K562 (cell line): Measurements from ENCODE around the gene VDR. TPM values are rescaled to one million over a fixed set of nuclear protein-coding genes. Genes with fewer than 3 reads are reported as not detected.

Experiments used
- ATAC-seq: fragments of 200-7000 bp; cut with Tn5 transposase; 3 replicates; pipeline ENCODE4 v1.9.1; 2020; ENCODE audit warnings: moderate library complexity
- BruUV-seq: library from RNA; stranded (reverse); fragments of 400-500 nt; replicated peaks from 2 replicates; lab custom pipeline; 2021; lab: Mats Ljungman, UMichigan
- CTCF ChIA-PET: fragments of 300-600 bp; formaldehyde crosslinking; extraction: SDS; loops from one replicate; lab custom pipeline; 2021; ENCODE audit warnings: low intra/inter-chr PET ratio; lab: Yijun Ruan, JAX
- POLR2A ChIA-PET: fragments of 300-600, 350-650 bp; sonication (Branson Sonifier 250); formaldehyde crosslinking; extraction: SDS; loops from one replicate; lab custom pipeline; 2021; ENCODE audit warnings: antibody characterized with exemption, inconsistent platforms; lab: Yijun Ruan, JAX
- DNase-seq, 4 experiments: peaks; one replicate each; pipeline versions ENCODE4 v3.0.0 to v3.0.0-alpha.2; 2011 to 2018; ENCODE audit warnings: low spot score in 3 of 4, mixed read lengths in 3 of 4; ENCODE audit errors: extremely low read depth in 1 of 4
- FAIRE-seq: peaks from 2 replicates; lab custom pipeline; 2011; peaks lifted over from hg19 to GRCh38; lab: Jason Lieb, UNC
- H2AFZ ChIP-seq: 2 replicates; pipeline ENCODE4 v1.6.0; 2011; ENCODE audit warnings: low read depth, low read length, control low read depth, inconsistent platforms
- H3K27ac ChIP-seq: fragments of 200-600 bp; 3 replicates; pipeline ENCODE4 v1.8.0; 2011; ENCODE audit warnings: low read depth, mild to moderate bottlenecking, control low read depth, inconsistent platforms, low read length, moderate library complexity, mixed read lengths; ENCODE audit errors: extremely low read depth
- H3K27me3 ChIP-seq, 2 experiments: fragments of 300-600 bp in 1 of 2; 2 replicates in 1 of 2; 3 replicates in 1 of 2; pipeline versions ENCODE4 v1.6.0 to v1.8.0; 2011; ENCODE audit warnings: inconsistent platforms in 2 of 2, low read length in 2 of 2, mild to moderate bottlenecking in 1 of 2, mixed read lengths in 1 of 2, moderate library complexity in 1 of 2; ENCODE audit not compliant: control insufficient read depth in 2 of 2, insufficient read depth in 2 of 2
- H3K36me3 ChIP-seq: fragments of 300-600 bp; 3 replicates; pipeline ENCODE4 v1.8.0; 2011; ENCODE audit warnings: mild to moderate bottlenecking, low read length, inconsistent platforms; ENCODE audit not compliant: control insufficient read depth, insufficient read depth
- H3K4me1 ChIP-seq, 2 experiments: fragments of 200-600 bp in 1 of 2; replicated peaks in 1 of 2; 2 replicates in 1 of 2; 3 replicates in 1 of 2; pipeline versions ENCODE4 v1.5.1 to v1.8.0; 2011; ENCODE audit warnings: inconsistent platforms in 2 of 2, low read length in 2 of 2, mild to moderate bottlenecking in 1 of 2, mixed read lengths in 1 of 2, moderate library complexity in 1 of 2; ENCODE audit not compliant: control insufficient read depth in 2 of 2, insufficient read depth in 2 of 2
- H3K4me2 ChIP-seq: 2 replicates; pipeline ENCODE4 v1.6.1; 2011; ENCODE audit warnings: low read length, control low read depth, inconsistent platforms, mixed read lengths; ENCODE audit not compliant: insufficient read depth
- H3K4me3 ChIP-seq: fragments of 200-600 bp; sonication (generic), shearing (Covaris generic); 2 replicates; pipeline ENCODE4 v1.5.1; 2016; ENCODE audit warnings: control low read depth, inconsistent platforms
- H3K79me2 ChIP-seq: fragments of 200-600 bp; 3 replicates; pipeline ENCODE4 v1.8.0; 2011; ENCODE audit warnings: low read length, inconsistent platforms; ENCODE audit not compliant: control insufficient read depth, insufficient read depth
- H3K9ac ChIP-seq, 2 experiments: 2 replicates each; pipeline versions ENCODE4 v1.6.0 to v1.6.1; 2011; ENCODE audit warnings: low read depth in 2 of 2, low read length in 2 of 2, control low read depth in 1 of 2, inconsistent platforms in 1 of 2, mild to moderate bottlenecking in 1 of 2, mixed read lengths in 1 of 2; ENCODE audit not compliant: insufficient read depth in 1 of 2
- H3K9me1 ChIP-seq: one replicate; pipeline ENCODE4 v1.6.0; 2011; ENCODE audit warnings: inconsistent platforms, mild to moderate bottlenecking, low read length, moderate library complexity; ENCODE audit not compliant: control insufficient read depth, insufficient read depth
- H3K9me3 ChIP-seq: replicated peaks from 2 replicates; pipeline ENCODE4 v1.5.1; 2011; ENCODE audit warnings: low read depth, low read length, inconsistent platforms; ENCODE audit not compliant: control insufficient read depth, insufficient read depth
- H4K20me1 ChIP-seq: replicated peaks from 2 replicates; pipeline ENCODE4 v1.6.1; 2011; ENCODE audit warnings: low read length, inconsistent platforms, mixed read lengths; ENCODE audit not compliant: control insufficient read depth, insufficient read depth
- BCOR ChIP-seq: fragments of 450-650 bp; IDR thresholded peaks from 2 replicates; pipeline ENCODE4 v1.6.1; 2016
- CTCF ChIP-seq, 3 experiments: IDR thresholded peaks in 2 of 3; conservative IDR thresholded peaks in 1 of 3; 2 replicates each; pipeline ENCODE4 v1.5.1; 2011 to 2012; ENCODE audit warnings: low read length in 3 of 3, mild to moderate bottlenecking in 3 of 3, control low read depth in 2 of 3, improper control_type of control experiment in 1 of 3, inconsistent platforms in 1 of 3, low read depth in 1 of 3, mixed read lengths in 1 of 3, moderate library complexity in 1 of 3; ENCODE audit not compliant: insufficient read depth in 2 of 3
- KDM1A ChIP-seq, 2 experiments: fragments of 450-650 bp; IDR thresholded peaks; 2 replicates each; pipeline ENCODE4 v1.6.1; 2016; ENCODE audit warnings: mild to moderate bottlenecking in 2 of 2
- RBM25 ChIP-seq: fragments of 200-400 bp; formaldehyde crosslinking; IDR thresholded peaks from 2 replicates; pipeline ENCODE4 v1.6.1; 2018; ENCODE audit warnings: low read length, low read depth, moderate library complexity; ENCODE audit not compliant: severe bottlenecking
- SETDB1 ChIP-seq: IDR thresholded peaks from one replicate; pipeline ENCODE4 v1.6.1; 2012; ENCODE audit warnings: low read length, control low read depth, inconsistent platforms
- ZMIZ1 ChIP-seq, 2 experiments: fragments of 150-350 bp in 1 of 2; IDR thresholded peaks; 2 replicates each; pipeline ENCODE4 v1.6.1; 2012 to 2016; ENCODE audit warnings: low read depth in 2 of 2, low read length in 2 of 2, mild to moderate bottlenecking in 1 of 2, moderate library complexity in 1 of 2
- WGBS: fragments of 100-300 bp; shearing (Covaris generic); methylation state at CpG from one replicate; pipeline ENCODE4 v1.1.6; 2016; ENCODE audit warnings: low coverage, mixed read lengths; ENCODE audit not compliant: insufficient coverage; ENCODE audit errors: missing lambda C conversion rate; 5-methylcytosine and 5-hydroxymethylcytosine counted together
- in situ Hi-C: fragments of 300-500 bp; cut with MboI; formaldehyde crosslinking; loops from 4 replicates; pipeline ENCODE4 v1.15.0; 2018; ENCODE audit warnings: inconsistent platforms, mixed read lengths
- intact Hi-C: fragments of 100-400 bp; cut with micrococcal nuclease; formaldehyde crosslinking; loops from 2 replicates; pipeline ENCODE4 v1.14.2; 2022
- polyA plus RNA-seq, 8 experiments: library from polyadenylated mRNA; depleted of rRNA in 4 of 8; stranded (reverse) in 5 of 8; unstranded in 3 of 8; fragments of >200 nt; fragmentation: Nextera tagmentation in 2 of 8; fragmentation: Illumina TruSeq in 1 of 8; extraction: Ambion mirVana in 2 of 8; extraction: Trizol in 1 of 8; gene quantifications; 2 replicates each; pipeline versions ENCODE4 v1.2.1 to v1.2.3, GENCODE V29; 2011 to 2014; ENCODE audit warnings: inconsistent platforms in 1 of 8, missing spikeins in 1 of 8
- total RNA-seq, 7 experiments: library from RNA; depleted of rRNA in 6 of 7; stranded (reverse); fragments of >200 nt in 6 of 7; fragmentation: Illumina TruSeq in 2 of 7; extraction: Trizol in 2 of 7; gene quantifications; 2 replicates each; pipeline versions ENCODE4 v1.2.1 to v1.2.3, GENCODE V29; 2011 to 2021; ENCODE audit warnings: low replicate concordance in 1 of 7

Gene VDR
- total and polyA plus RNA-seq, 9 of the 15 experiments (the other 6 are each of a cell fraction or from before 2014, with no cell fraction given): 0.61 to 4.8 (median 2.0) TPM

- peak overlapping the region; percentile 83 for H3K4me2 ChIP-seq
- in situ Hi-C loops (no loop called here), intact Hi-C loops (no loop called here)
- BruUV-seq: no TSS peak
- H3K9me3 ChIP-seq: no peaks in the 10 kb centered on the region
- peaks cover 37% of the 10 kb centered on the region for H3K36me3 ChIP-seq
- H3K9me1 ChIP-seq: no peaks in the 10 kb centered on the region
- 17% methylated on average over 3 of the region's 3 CpGs for WGBS
- H3K4me3 ChIP-seq: peak overlapping the region; percentile 68
- no peaks in the 10 kb centered on the region for H3K27me3 ChIP-seq
- H3K27ac ChIP-seq: peak overlapping the region; percentile 71; the same call in 1 of the 3 replicates
- H3K9ac ChIP-seq: peak overlapping the region; percentile 58 to 91; a peak in 3 of 4 replicates
- H3K79me2 ChIP-seq: peaks cover 75% of the 10 kb centered on the region
- H4K20me1 ChIP-seq: no peaks in the 10 kb centered on the region
- ATAC-seq: no peak
- FAIRE-seq: peak; percentile 62
- ChIA-PET POLR2A (interaction anchor here (0.7 to 2.6 kb wide), 10 partner anchors 10 to 74 kb away, joined by 3 to 18 read pairs (median 6); no protein-coding TSS in a partner anchor), CTCF (interaction anchor here (2.6 kb wide), 1 partner anchor 19 kb away, joined by 17 read pairs; no protein-coding TSS in a partner anchor)
- H2AFZ ChIP-seq: no peak overlapping the region
- peaks cover 59 to 66% of the 10 kb centered on the region in 2 experiments for H3K4me1 ChIP-seq
- TF ChIP-seq SETDB1 (no peak), BCOR (peak; percentile 71), KDM1A (IDR thresholded peaks at IDR 0.05) (peak in 1 of 2 experiments; percentile 28; a peak in 1 of 4 replicates), ZMIZ1 (IDR thresholded peaks at IDR 0.05; ENCODE audit: low read depth in 2 of 2, low read length in 2 of 2) (no peak), CTCF (IDR thresholded peaks at IDR 0.05 in 2 of 3, conservative IDR thresholded peaks at IDR 0.05 in 1 of 3; ENCODE audit: insufficient read depth in 2 of 3, low read depth in 1 of 3, low read length in 3 of 3) (peak in 2 of 3 experiments; percentile 5 to 36; a peak in 1 of 6 replicates), RBM25 (peak; percentile 72)
- DNase-seq: no peak
Observed at GRCh38 chr12:47818007-47818376, 86.8 kb downstream of the VDR start.
